ENCODE measurements around the gene C19orf33.
"Not testable (repeated sequence)": the region's sequence is repeated elsewhere in the genome, so short reads cannot be mapped to it uniquely, and the experiment has no call there.

- TF ChIP-seq POLR2AphosphoS5 (IDR thresholded peaks at IDR 0.05; ENCODE audit: borderline replicate concordance, low read depth, low read length); EZH2 (IDR thresholded peaks at IDR 0.05); FOXP2 (optimal IDR thresholded peaks at IDR 0.05; ENCODE audit: control extremely low read depth, extremely low read length, insufficient read depth): not testable (repeated sequence)
These were observed 42.1 kb upstream of the C19orf33 start for GRCh38 chr19:38261942-38262341.

Data from SK-N-MC (cell line).